Measurements from ENCODE around the gene GART.

DNA sequence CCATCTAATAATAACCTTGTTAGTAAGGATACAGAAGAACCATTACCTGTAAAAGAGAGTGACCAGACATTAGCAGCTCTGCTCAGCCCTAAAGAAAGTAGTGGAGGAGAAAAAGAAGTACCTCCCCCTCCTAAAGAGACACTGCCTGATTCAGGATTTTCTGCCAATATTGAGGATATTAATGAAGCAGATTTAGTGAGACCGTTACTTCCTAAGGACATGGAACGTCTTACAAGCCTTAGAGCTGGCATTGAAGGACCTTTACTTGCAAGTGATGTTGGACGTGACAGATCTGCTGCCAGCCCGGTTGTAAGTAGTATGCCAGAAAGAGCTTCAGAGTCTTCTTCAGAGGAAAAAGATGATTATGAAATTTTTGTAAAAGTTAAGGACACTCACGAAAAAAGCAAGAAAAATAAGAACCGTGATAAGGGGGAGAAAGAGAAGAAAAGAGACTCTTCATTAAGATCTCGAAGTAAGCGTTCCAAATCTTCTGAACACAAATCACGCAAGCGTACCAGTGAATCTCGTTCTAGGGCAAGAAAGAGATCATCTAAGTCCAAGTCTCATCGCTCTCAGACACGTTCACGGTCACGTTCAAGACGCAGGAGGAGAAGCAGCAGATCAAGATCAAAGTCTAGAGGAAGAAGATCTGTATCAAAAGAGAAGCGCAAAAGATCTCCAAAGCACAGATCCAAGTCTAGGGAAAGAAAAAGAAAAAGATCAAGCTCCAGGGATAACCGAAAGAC lies 12.5 kb upstream of the GART start:
- no peak for TF ChIP-seq GATA2 (IDR thresholded peaks at IDR 0.05; ENCODE audit: low read depth, low read length)
- TF ChIP-seq GATA3 (IDR thresholded peaks at IDR 0.05; ENCODE audit: low read depth, low read length): no peak

All from SH-SY5Y (cell line).